SK-N-SH treated with all-trans-retinoic acid at 6 μM for 48 hours (cell line): Measurements from ENCODE around the gene SRCAP.

Experiments used
- ATAC-seq: fragments of 200-7000 bp; cut with Tn5 transposase; 3 replicates; pipeline ENCODE4 v1.9.1; 2020; ENCODE audit warnings: mild to moderate bottlenecking, moderate library complexity
- BACH2 ChIP-seq: fragments of 250-450 bp; sonication (Bioruptor Pico); IDR thresholded peaks from 2 replicates; pipeline ENCODE4 v1.9.0; 2021; ENCODE audit warnings: mild to moderate bottlenecking, borderline replicate concordance
- CREB5 ChIP-seq: fragments of 250-450 bp; sonication (Bioruptor Pico); IDR thresholded peaks from 2 replicates; pipeline ENCODE4 v1.5.1; 2020; ENCODE audit warnings: low read depth, mild to moderate bottlenecking, moderate library complexity
- CSDC2 ChIP-seq: fragments of 250-450 bp; sonication (Bioruptor Pico); IDR thresholded peaks from 2 replicates; pipeline ENCODE4 v1.5.0; 2020; ENCODE audit warnings: mild to moderate bottlenecking, moderate library complexity
- ESRRG ChIP-seq: fragments of 250-450 bp; sonication (Bioruptor Pico); IDR thresholded peaks from 2 replicates; pipeline ENCODE4 v1.6.1; 2021; ENCODE audit warnings: mild to moderate bottlenecking
- ISL1 ChIP-seq: fragments of 250-450 bp; sonication (Bioruptor Pico); IDR thresholded peaks from 2 replicates; pipeline ENCODE4 v2.1.2; 2022; ENCODE audit warnings: mild to moderate bottlenecking, moderate library complexity
- PATZ1 ChIP-seq: fragments of 250-450 bp; sonication (Bioruptor Pico); IDR thresholded peaks from 2 replicates; pipeline ENCODE4 v1.8.0; 2020; ENCODE audit warnings: mild to moderate bottlenecking, moderate library complexity, borderline replicate concordance
- PPARA ChIP-seq: fragments of 250-450 bp; sonication (Bioruptor Pico); IDR thresholded peaks from 2 replicates; pipeline ENCODE4 v1.5.0; 2020; ENCODE audit warnings: mild to moderate bottlenecking, borderline replicate concordance
- RARB ChIP-seq: fragments of 250-450 bp; sonication (Bioruptor Pico); IDR thresholded peaks from 2 replicates; pipeline ENCODE4 v1.8.0; 2021; ENCODE audit warnings: mild to moderate bottlenecking, moderate library complexity
- TCF4 ChIP-seq: fragments of 250-450 bp; sonication (Bioruptor Pico); IDR thresholded peaks from 2 replicates; pipeline ENCODE4 v1.8.0; 2021; ENCODE audit warnings: mild to moderate bottlenecking, moderate library complexity, borderline replicate concordance
- TOX ChIP-seq: fragments of 250-450 bp; sonication (Bioruptor Pico); IDR thresholded peaks from 2 replicates; pipeline ENCODE4 v1.8.0; 2021; ENCODE audit warnings: mild to moderate bottlenecking, moderate library complexity, borderline replicate concordance
- ZC3H10 ChIP-seq: fragments of 250-450 bp; sonication (Bioruptor Pico); IDR thresholded peaks from 2 replicates; pipeline ENCODE4 v1.5.1; 2021; ENCODE audit warnings: mild to moderate bottlenecking, moderate library complexity
- ZFP3 ChIP-seq: fragments of 250-450 bp; sonication (Bioruptor Pico); IDR thresholded peaks from 2 replicates; pipeline ENCODE4 v1.5.0; 2020; ENCODE audit warnings: mild to moderate bottlenecking, moderate library complexity
- ZFP30 ChIP-seq: fragments of 450-650 bp; formaldehyde crosslinking; IDR thresholded peaks from 2 replicates; pipeline ENCODE4 v1.5.0; 2022; ENCODE audit warnings: mild to moderate bottlenecking, moderate library complexity
- ZNF70 ChIP-seq: fragments of 450-650 bp; formaldehyde crosslinking; IDR thresholded peaks from 2 replicates; pipeline ENCODE4 v1.5.0; 2020; ENCODE audit warnings: mild to moderate bottlenecking, moderate library complexity
- ZNF8 ChIP-seq: fragments of 450-650 bp; formaldehyde crosslinking; IDR thresholded peaks from 2 replicates; pipeline ENCODE4 v1.5.0; 2020; ENCODE audit warnings: mild to moderate bottlenecking, moderate library complexity
- TF ChIP-seq, protein P1 (sequence below): fragments of 250-450 bp; sonication (Bioruptor Pico); IDR thresholded peaks from 2 replicates; pipeline ENCODE4 v1.5.0; 2020; ENCODE audit warnings: mild to moderate bottlenecking, moderate library complexity
- TF ChIP-seq, protein P2 (sequence below): fragments of 250-450 bp; sonication (Bioruptor Pico); IDR thresholded peaks from 2 replicates; pipeline ENCODE4 v1.8.0; 2021; ENCODE audit warnings: low read depth, mild to moderate bottlenecking, moderate library complexity, borderline replicate concordance

Gene SRCAP

DNA sequence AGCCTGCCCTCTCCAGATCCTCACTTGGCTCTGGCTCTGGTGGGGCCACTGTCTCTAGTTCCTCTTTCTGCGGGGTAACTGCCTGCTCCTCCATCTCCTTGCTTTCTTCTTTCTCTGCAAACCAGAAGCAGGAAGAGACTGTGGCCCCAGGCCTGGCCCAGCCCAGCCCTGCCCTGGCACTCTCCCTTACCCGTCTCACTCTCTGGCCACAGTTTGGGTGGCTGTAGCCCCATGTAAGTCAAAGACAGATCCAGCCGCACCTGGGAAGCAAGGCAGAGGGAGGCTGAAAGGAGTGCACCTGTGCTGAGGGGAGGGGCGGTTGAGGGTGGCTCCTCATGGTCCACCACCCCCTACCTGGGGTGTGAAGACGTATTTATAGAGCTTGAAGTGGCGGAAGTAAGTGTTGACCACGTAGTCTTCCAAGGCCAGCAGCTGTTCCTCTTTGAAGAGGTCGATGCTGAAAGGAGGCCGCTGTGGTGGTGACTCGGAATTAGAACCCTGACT is 60.1 kb downstream of the SRCAP start (continued):
- TF ChIP-seq ISL1 (CRISPR knock-in tag) (no peak), ZFP3 (no peak), ZC3H10 (CRISPR knock-in tag) (no peak), CREB5 (no peak), RARB (CRISPR knock-in tag) (no peak)

- no peak for TF ChIP-seq ZFP30 (CRISPR knock-in tag)
- no peak for TF ChIP-seq BACH2 (CRISPR knock-in tag)
- TF ChIP-seq, protein P1, sequence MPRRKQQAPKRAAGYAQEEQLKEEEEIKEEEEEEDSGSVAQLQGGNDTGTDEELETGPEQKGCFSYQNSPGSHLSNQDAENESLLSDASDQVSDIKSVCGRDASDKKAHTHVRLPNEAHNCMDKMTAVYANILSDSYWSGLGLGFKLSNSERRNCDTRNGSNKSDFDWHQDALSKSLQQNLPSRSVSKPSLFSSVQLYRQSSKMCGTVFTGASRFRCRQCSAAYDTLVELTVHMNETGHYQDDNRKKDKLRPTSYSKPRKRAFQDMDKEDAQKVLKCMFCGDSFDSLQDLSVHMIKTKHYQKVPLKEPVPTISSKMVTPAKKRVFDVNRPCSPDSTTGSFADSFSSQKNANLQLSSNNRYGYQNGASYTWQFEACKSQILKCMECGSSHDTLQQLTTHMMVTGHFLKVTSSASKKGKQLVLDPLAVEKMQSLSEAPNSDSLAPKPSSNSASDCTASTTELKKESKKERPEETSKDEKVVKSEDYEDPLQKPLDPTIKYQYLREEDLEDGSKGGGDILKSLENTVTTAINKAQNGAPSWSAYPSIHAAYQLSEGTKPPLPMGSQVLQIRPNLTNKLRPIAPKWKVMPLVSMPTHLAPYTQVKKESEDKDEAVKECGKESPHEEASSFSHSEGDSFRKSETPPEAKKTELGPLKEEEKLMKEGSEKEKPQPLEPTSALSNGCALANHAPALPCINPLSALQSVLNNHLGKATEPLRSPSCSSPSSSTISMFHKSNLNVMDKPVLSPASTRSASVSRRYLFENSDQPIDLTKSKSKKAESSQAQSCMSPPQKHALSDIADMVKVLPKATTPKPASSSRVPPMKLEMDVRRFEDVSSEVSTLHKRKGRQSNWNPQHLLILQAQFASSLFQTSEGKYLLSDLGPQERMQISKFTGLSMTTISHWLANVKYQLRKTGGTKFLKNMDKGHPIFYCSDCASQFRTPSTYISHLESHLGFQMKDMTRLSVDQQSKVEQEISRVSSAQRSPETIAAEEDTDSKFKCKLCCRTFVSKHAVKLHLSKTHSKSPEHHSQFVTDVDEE (CRISPR knock-in tag), result no peak
- ATAC-seq, result no peak
These were observed 61.1 kb downstream of the SRCAP start for GRCh38 chr16:30760001-30760559.

DNA sequence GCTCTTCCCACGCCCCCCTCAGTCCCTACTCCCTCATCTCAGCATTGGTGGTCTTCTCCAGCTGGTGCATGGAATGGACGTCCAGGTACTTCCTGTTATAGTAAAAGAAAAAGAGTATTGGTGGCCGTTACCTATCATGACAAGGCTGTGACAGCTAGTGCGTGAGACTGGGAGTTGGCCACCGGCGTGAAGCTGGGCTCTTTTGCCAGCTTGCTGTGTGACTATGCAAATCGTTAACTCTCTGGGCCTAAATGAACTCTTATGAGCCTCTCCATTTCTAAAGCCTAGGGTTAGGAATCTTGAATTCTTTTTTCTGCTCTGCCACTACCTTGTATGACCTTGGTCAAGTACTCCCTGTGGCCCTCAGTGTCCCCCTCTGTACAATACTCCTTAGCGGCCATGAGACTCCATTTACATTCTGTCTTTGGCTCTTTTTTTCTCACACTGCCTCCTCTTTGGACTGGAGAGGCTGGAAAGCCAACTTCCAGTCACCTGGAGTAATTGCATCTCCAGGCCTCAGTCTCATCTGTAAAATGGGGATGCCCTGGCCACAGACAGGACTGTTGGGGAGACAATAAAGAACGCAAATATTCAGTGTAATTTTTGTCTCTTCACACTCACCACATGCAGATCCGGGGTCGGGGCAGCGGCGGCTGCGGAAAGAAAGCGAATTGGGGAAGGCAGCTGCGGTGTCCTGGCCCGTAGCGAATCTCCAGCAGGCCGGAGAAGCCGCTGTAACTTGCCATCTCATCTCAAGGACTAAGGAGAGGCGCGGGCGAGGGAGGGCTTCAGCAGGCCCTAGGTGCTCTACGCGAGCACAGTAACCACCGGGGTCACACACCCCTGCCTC is 61.8 kb downstream of the SRCAP start:
- TF ChIP-seq TOX (CRISPR knock-in tag), result no peak
- TF ChIP-seq, protein P1 (CRISPR knock-in tag), result no peak
- TF ChIP-seq, protein P2, sequence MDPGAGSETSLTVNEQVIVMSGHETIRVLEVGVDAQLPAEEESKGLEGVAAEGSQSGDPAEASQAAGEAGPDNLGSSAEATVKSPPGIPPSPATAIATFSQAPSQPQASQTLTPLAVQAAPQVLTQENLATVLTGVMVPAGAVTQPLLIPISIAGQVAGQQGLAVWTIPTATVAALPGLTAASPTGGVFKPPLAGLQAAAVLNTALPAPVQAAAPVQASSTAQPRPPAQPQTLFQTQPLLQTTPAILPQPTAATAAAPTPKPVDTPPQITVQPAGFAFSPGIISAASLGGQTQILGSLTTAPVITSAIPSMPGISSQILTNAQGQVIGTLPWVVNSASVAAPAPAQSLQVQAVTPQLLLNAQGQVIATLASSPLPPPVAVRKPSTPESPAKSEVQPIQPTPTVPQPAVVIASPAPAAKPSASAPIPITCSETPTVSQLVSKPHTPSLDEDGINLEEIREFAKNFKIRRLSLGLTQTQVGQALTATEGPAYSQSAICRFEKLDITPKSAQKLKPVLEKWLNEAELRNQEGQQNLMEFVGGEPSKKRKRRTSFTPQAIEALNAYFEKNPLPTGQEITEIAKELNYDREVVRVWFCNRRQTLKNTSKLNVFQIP, result no peak
- TF ChIP-seq TCF4, result no peak
- no peak for TF ChIP-seq ESRRG (CRISPR knock-in tag)
- TF ChIP-seq ZNF70 (CRISPR knock-in tag), result no peak
- no peak for TF ChIP-seq PPARA (CRISPR knock-in tag)
- no peak for TF ChIP-seq BACH2 (CRISPR knock-in tag)
- TF ChIP-seq RARB (CRISPR knock-in tag), result no peak
- no peak for TF ChIP-seq ZNF8
- no peak for TF ChIP-seq ISL1 (CRISPR knock-in tag)
- no peak for TF ChIP-seq PATZ1 (CRISPR knock-in tag)
- TF ChIP-seq CREB5, result no peak
- no peak for TF ChIP-seq CSDC2 (CRISPR knock-in tag)
- ATAC-seq, result peak; percentile 39
